Tibial nerve (tissue), 4 donors: ENCODE results near the gene ZNF354B. TPM values are rescaled to one million over a fixed set of nuclear protein-coding genes. Genes with fewer than 3 reads are reported as not detected.
A peak's percentile ranks its signal among the peaks of the same experiment; 100 is the strongest.
"Not testable (repeated sequence)": the region's sequence is repeated elsewhere in the genome, so short reads cannot be mapped to it uniquely, and the experiment has no call there.

Experiments used
- DNase-seq, 2 donors: peaks; one replicate each; pipeline ENCODE4 v3.0.0-alpha.2; 2019; ENCODE audit warnings: low spot score in 2 of 2
- H3K27ac ChIP-seq, 4 donors: fragments of 200-600 bp; sonication (generic) in 3 of 4; one replicate each; pipeline ENCODE4 v1.5.1; 2017 to 2019; ENCODE audit warnings: mild to moderate bottlenecking in 1 of 4
- H3K27me3 ChIP-seq, 2 donors: fragments of 200-600 bp; sonication (generic) in 1 of 2; one replicate each; pipeline versions ENCODE4 v1.5.1 to v1.6.0; 2017 to 2019
- H3K36me3 ChIP-seq, 3 donors: fragments of 200-600 bp; sonication (generic); one replicate each; pipeline ENCODE4 v1.5.1; 2018 to 2019
- H3K4me1 ChIP-seq, 4 donors: fragments of 200-600 bp; sonication (generic) in 3 of 4; one replicate each; pipeline ENCODE4 v1.5.1; 2017 to 2019
- H3K4me3 ChIP-seq, 4 donors: fragments of 200-600 bp; sonication (generic) in 3 of 4; one replicate each; pipeline ENCODE4 v1.5.1; 2017 to 2019; ENCODE audit warnings: mild to moderate bottlenecking in 1 of 4, moderate library complexity in 1 of 4
- H3K9me3 ChIP-seq, 4 donors: fragments of 200-600 bp; sonication (generic) in 3 of 4; one replicate each; pipeline ENCODE4 v1.5.1; 2017 to 2019
- EP300 ChIP-seq, 2 donors: sonication (generic); formaldehyde crosslinking; IDR thresholded peaks; one replicate each; pipeline ENCODE4 v1.6.1; 2017; ENCODE audit warnings: antibody characterized with exemption in 2 of 2, mild to moderate bottlenecking in 1 of 2
- POLR2A ChIP-seq, 2 donors: fragments of 450-650 bp; IDR thresholded peaks; one replicate each; pipeline ENCODE4 v1.6.1; 2017; ENCODE audit warnings: antibody characterized with exemption in 2 of 2, mild to moderate bottlenecking in 2 of 2, moderate library complexity in 2 of 2
- WGBS, 2 donors: methylation state at CpG; one replicate each; pipeline ENCODE4 v1.1.5; 2018; 5-methylcytosine and 5-hydroxymethylcytosine counted together
- total RNA-seq, 4 donors: library from RNA; depleted of rRNA; stranded (reverse); fragments of >200 nt; gene quantifications; one replicate each; pipeline ENCODE4 v1.1.0, GENCODE V29; 2016
- TF ChIP-seq, protein P1 (sequence below), 5 experiments: fragments of 200-600 bp in 3 of 5; fragments of 450-650 bp in 2 of 5; sonication (generic) in 3 of 5; IDR thresholded peaks; one replicate each; pipeline ENCODE4 v1.5.1; 2016 to 2019; ENCODE audit warnings: antibody characterized with exemption in 5 of 5, mild to moderate bottlenecking in 3 of 5, moderate library complexity in 2 of 5

The ZNF354B gene
- total RNA-seq, 4 donors from 2014 or later = 18.4 to 38.7 (median 27.9) TPM

DNA sequence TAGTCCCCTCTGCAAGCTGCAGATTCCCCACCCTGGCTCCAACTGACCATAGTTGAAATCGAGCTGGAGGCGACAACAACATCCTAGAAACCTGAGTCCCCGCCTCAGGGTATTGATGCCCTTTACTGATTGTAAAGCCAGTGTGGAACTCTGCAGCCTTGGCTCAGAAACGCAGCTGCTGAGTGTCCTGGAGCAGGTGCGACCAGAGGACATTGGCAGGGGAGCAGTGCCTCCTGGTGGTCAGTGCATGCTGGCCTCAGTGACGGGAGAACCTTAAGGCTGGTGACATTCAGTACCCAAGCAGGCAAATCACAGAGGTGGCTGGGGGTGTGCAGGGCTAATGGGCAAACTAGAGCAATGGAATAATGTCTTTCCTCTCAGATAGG lies 20.4 kb upstream of the ZNF354B start:
- 28 to 31% methylated on average over 6 of the region's 6 CpGs for WGBS, 2 donors
- peak in 1 of 2 donors; percentile 38 for DNase-seq
- no peak for TF ChIP-seq EP300 (IDR thresholded peaks at IDR 0.05)
- TF ChIP-seq, protein P1, sequence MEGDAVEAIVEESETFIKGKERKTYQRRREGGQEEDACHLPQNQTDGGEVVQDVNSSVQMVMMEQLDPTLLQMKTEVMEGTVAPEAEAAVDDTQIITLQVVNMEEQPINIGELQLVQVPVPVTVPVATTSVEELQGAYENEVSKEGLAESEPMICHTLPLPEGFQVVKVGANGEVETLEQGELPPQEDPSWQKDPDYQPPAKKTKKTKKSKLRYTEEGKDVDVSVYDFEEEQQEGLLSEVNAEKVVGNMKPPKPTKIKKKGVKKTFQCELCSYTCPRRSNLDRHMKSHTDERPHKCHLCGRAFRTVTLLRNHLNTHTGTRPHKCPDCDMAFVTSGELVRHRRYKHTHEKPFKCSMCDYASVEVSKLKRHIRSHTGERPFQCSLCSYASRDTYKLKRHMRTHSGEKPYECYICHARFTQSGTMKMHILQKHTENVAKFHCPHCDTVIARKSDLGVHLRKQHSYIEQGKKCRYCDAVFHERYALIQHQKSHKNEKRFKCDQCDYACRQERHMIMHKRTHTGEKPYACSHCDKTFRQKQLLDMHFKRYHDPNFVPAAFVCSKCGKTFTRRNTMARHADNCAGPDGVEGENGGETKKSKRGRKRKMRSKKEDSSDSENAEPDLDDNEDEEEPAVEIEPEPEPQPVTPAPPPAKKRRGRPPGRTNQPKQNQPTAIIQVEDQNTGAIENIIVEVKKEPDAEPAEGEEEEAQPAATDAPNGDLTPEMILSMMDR (IDR thresholded peaks at IDR 0.05) = peak in 4 of 5 experiments; percentile 10 to 45 (median 20)

DNA sequence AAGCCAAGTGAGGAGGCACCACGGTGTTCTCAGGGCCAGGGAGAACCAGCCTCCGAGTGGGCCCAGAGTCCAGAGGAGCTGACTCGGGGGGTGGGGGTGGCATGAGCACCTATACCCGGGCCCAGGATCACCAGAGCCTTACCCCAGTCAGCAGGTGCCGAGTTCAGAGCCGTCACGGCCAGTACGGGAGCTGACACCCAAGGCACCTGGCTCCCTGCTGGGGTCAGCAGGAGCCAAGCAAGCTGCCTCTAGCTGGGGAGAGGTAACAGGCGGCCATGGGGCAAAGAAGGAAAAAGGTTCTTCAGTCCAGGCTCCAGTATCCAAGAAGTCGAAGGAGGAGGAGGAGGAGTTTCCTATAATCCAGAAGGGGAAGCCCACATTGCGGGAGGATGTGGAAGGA lies 19.4 kb upstream of the ZNF354B start:
- not testable (repeated sequence) for H3K4me3 ChIP-seq, H3K36me3 ChIP-seq, H3K9me3 ChIP-seq, H3K27me3 ChIP-seq, DNase-seq, H3K4me1 ChIP-seq, H3K27ac ChIP-seq
- WGBS, 2 donors = 77 to 81% methylated on average over 9 to 11 of the region's 11 CpGs

More for the DNA sequence above, 20.4 kb upstream of the ZNF354B start:
- Histone ChIP-seq H3K9me3 (no peaks in the 10 kb centered on the region), H3K27me3 (no peaks in the 10 kb centered on the region), H3K4me3 (no peak overlapping the region), H3K4me1 (no peaks in the 10 kb centered on the region), H3K27ac (no peak overlapping the region), H3K36me3 (no peaks in the 10 kb centered on the region)

DNA sequence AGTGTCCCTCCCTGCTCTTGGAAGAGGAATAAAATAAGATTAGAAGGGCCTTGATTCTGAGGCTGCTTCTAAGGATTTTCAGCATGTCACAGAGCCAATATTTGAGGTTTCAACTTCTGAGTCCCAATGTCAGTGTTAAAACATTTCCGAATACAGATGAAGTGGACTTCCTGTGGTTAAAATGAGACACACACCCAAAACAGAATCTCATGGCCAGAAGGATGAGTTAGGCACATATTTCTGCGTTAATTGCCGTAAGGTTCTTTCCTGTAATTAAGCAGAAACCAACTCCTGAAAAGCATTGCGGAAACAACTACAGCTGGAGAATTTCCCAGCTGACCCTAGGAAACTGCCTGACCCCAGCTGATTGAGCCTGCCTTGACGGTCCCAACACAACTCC lies 10.4 kb upstream of the ZNF354B start:
- DNase-seq = no peak
- H3K27me3 ChIP-seq = no peaks in the 10 kb centered on the region
- H3K4me1 ChIP-seq = no peaks in the 10 kb centered on the region
- TF ChIP-seq EP300 (IDR thresholded peaks at IDR 0.05) (no peak), POLR2A (IDR thresholded peaks at IDR 0.05) (no peak)
- TF ChIP-seq, protein P1 (IDR thresholded peaks at IDR 0.05) = no peak
- no peaks in the 10 kb centered on the region for H3K36me3 ChIP-seq
- H3K9me3 ChIP-seq = no peaks in the 10 kb centered on the region
- H3K27ac ChIP-seq = no peak overlapping the region
- 59 to 76% methylated on average over 5 of the region's 5 CpGs for WGBS, 2 donors
- no peak overlapping the region for H3K4me3 ChIP-seq

DNA sequence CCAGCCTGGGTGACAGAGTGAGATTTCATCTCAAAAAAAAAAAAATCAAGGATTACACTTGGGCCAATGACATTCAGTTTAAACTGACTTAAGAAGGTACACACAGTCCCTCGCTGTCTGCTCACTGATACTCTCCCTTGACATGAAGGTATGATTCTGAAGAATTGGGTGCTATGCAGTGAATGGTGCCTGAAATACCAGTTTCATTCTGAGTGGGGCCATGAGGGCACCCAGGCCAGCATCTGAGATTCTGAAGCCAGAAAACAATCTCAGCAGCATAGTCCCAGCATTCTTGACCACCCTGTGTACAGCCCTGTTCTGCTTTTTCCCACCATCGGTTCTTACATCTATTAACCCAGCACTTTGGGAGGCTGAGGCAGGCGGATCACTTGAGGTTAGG lies 7.8 kb upstream of the ZNF354B start:
- Histone ChIP-seq H3K27ac (no peak overlapping the region), H3K36me3 (no peaks in the 10 kb centered on the region), H3K27me3 (no peaks in the 10 kb centered on the region), H3K4me3 (no peak overlapping the region), H3K9me3 (no peaks in the 10 kb centered on the region), H3K4me1 (no peaks in the 10 kb centered on the region)
- DNase-seq = no peak
- TF ChIP-seq POLR2A (IDR thresholded peaks at IDR 0.05) = no peak
- no peak for TF ChIP-seq EP300 (IDR thresholded peaks at IDR 0.05)
- TF ChIP-seq, protein P1 (IDR thresholded peaks at IDR 0.05) = no peak
- WGBS, 2 donors = 88 to 90% methylated on average over 3 of the region's 3 CpGs

DNA sequence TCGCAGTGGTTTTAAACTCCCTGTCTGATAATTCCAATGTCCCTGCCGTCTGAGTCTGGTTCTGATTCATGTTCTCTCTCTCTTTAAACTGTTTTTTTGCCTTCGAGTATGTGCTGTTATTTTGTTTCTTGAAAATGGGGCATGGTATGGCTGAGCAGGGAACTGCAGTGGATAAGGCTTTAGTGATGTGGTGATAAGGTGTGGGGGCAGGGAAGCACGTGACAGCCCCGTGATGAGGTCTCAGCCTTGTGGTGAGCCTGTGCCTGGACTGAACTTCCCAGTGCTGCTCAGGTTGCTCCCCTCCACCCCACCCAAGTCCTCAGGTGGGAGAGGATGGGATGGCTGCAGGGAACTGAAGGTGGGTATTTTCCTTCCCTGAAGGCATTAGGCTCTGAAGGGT lies 5.5 kb upstream of the ZNF354B start:
- no peaks in the 10 kb centered on the region for H3K27me3 ChIP-seq
- no peaks in the 10 kb centered on the region for H3K9me3 ChIP-seq
- no peak overlapping the region for H3K4me3 ChIP-seq
- no peak for DNase-seq
- 53 to 58% methylated on average over 5 of the region's 5 CpGs for WGBS, 2 donors
- H3K36me3 ChIP-seq = no peaks in the 10 kb centered on the region
- peaks cover 0 to 3% (median 0%) of the 10 kb centered on the region in 4 donors for H3K4me1 ChIP-seq
- no peak overlapping the region for H3K27ac ChIP-seq
- TF ChIP-seq POLR2A (IDR thresholded peaks at IDR 0.05) (no peak), EP300 (IDR thresholded peaks at IDR 0.05) (no peak)
- TF ChIP-seq, protein P1 (IDR thresholded peaks at IDR 0.05) = no peak

DNA sequence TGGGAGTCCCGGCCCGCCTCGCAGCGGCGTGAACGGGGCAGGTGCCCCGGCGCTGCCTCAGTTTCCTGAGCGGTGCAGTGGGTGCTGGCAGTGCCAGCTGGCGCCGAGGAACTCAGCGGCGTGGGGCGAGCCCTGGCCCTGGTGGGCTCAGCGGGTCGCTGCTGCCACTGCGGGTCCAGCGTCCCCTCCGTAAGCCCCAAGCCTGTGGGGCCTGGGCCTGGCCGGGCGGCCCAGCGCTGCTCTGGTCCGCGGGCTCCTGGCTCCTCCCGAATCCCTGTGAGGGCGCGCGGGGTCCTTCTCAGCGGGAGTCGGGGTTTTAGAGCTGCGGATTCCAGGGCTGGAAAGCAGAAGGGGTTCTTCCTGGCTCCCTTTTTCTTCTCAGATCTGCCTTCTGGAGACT lies 862 bp downstream of the ZNF354B start:
- 0% methylated on average over 4 of the region's 31 CpGs; no CpG with 5 or more reads in 1 of the 2 donors for WGBS, 2 donors
- not testable (repeated sequence) for H3K9me3 ChIP-seq, H3K27me3 ChIP-seq, DNase-seq
- Histone ChIP-seq H3K4me3 (peak overlapping the region; percentile 68 to 82 (median 76)), H3K27ac (peak overlapping the region in 3 of 4 donors; percentile 54 to 84 (median 77)), H3K36me3 (peaks cover 0 to 36% (median 0%) of the 10 kb centered on the region in 3 donors), H3K4me1 (peaks cover 0 to 33% (median 5%) of the 10 kb centered on the region in 4 donors)
